Body of pancreas (tissue), 4 donors: ENCODE measurements around the gene RPS21.

ENCODE experiments used
- CTCF ChIP-seq, 7 experiments: fragments of 450-650 bp in 4 of 7; fragments of 200-600 bp in 3 of 7; sonication (generic) in 3 of 7; IDR thresholded peaks; one replicate each; pipeline ENCODE4 v1.5.1; 2016 to 2019; ENCODE audit warnings: antibody characterized with exemption in 7 of 7
- POLR2A ChIP-seq, 3 donors: fragments of 450-650 bp; IDR thresholded peaks; one replicate each; pipeline ENCODE4 v1.6.1; 2016; ENCODE audit warnings: antibody characterized with exemption in 3 of 3, mild to moderate bottlenecking in 2 of 3

- TF ChIP-seq CTCF (IDR thresholded peaks at IDR 0.05) (no peak), POLR2A (IDR thresholded peaks at IDR 0.05) (no peak)
Observed at GRCh38 chr20:62378215-62378614, 8.7 kb upstream of the RPS21 start.
